A549 (cell line): ENCODE results near the gene THADA. TPM values are rescaled to one million over a fixed set of nuclear protein-coding genes. Genes with fewer than 3 reads are reported as not detected.
A peak's percentile ranks its signal among the peaks of the same experiment; 100 is the strongest.

Experiments
- ATAC-seq, 2 experiments: fragments of 200-7000 bp in 1 of 2; fragments of >200 bp in 1 of 2; cut with Nextera tagmentation in 1 of 2; cut with Tn5 transposase in 1 of 2; 3 replicates each; pipeline versions ENCODE4 v1.8.0 to v1.9.1; 2018 to 2020; ENCODE audit warnings: mild to moderate bottlenecking in 1 of 2, moderate library complexity in 1 of 2
- CTCF ChIA-PET: fragments of 300-600 bp; sonication (Branson Sonifier 250); formaldehyde crosslinking; extraction: SDS; loops from one replicate; lab custom pipeline; 2021; ENCODE audit warnings: antibody characterized with exemption, inconsistent platforms; lab: Yijun Ruan, JAX
- POLR2A ChIA-PET: fragments of 350-600 bp; formaldehyde crosslinking; extraction: SDS; loops from one replicate; lab custom pipeline; 2021; ENCODE audit warnings: antibody characterized with exemption, inconsistent platforms; lab: Yijun Ruan, JAX
- DNase-seq, 2 experiments: peaks; one replicate each; pipeline versions ENCODE4 v3.0.0 to v3.0.0-alpha.2; 2011 to 2016; ENCODE audit warnings: low read depth in 1 of 2, low spot score in 1 of 2
- FAIRE-seq: peaks from 2 replicates; lab custom pipeline; 2011; peaks lifted over from hg19 to GRCh38; lab: Jason Lieb, UNC
- H3K27ac ChIP-seq, 2 experiments: fragments of >200 bp; sonication (Bioruptor Twin); formaldehyde crosslinking; 3 replicates each; pipeline ENCODE4 v1.5.1; 2016 to 2017
- H3K4me1 ChIP-seq: fragments of >200 bp; sonication (Bioruptor Twin); formaldehyde crosslinking; 3 replicates; pipeline ENCODE4 v1.6.1; 2016
- H3K4me2 ChIP-seq: fragments of >200 bp; sonication (Bioruptor Twin); formaldehyde crosslinking; 3 replicates; pipeline ENCODE4 v1.6.1; 2016
- H3K4me3 ChIP-seq: fragments of >200 bp; sonication (Bioruptor Twin); formaldehyde crosslinking; 3 replicates; pipeline ENCODE4 v1.5.1; 2016
- H3K9me3 ChIP-seq: fragments of >200 bp; sonication (Bioruptor Twin); formaldehyde crosslinking; 3 replicates; pipeline ENCODE4 v1.6.1; 2016
- CHD2 ChIP-seq: fragments of 150-350 bp; IDR thresholded peaks from 2 replicates; pipeline ENCODE4 v1.6.1; 2014; ENCODE audit warnings: low read length; ENCODE audit not compliant: partially characterized antibody
- ESRRA ChIP-seq: fragments of 150-350 bp; IDR thresholded peaks from 2 replicates; pipeline ENCODE4 v1.6.1; 2014; ENCODE audit warnings: mild to moderate bottlenecking, low read length, borderline replicate concordance
- FOXS1 ChIP-seq: fragments of 250-450 bp; sonication (Bioruptor Pico); IDR thresholded peaks from 2 replicates; pipeline ENCODE4 v1.5.0; 2020; ENCODE audit warnings: mild to moderate bottlenecking, moderate library complexity
- HOXB13 ChIP-seq: fragments of 250-450 bp; sonication (Bioruptor Pico); IDR thresholded peaks from 2 replicates; pipeline ENCODE4 v1.5.0; 2020; ENCODE audit warnings: low read depth, mild to moderate bottlenecking, moderate library complexity
- KDM5A ChIP-seq: fragments of 200-600 bp; sonication (generic); IDR thresholded peaks from 2 replicates; pipeline ENCODE4 v1.6.1; 2016; ENCODE audit warnings: antibody characterized with exemption, mild to moderate bottlenecking
- NR3C1 ChIP-seq: fragments of >200 bp; sonication (Bioruptor Twin); formaldehyde crosslinking; IDR thresholded peaks from 3 replicates; pipeline ENCODE4 v1.6.1; 2017
- PHF8 ChIP-seq: fragments of 200-600 bp; sonication (generic); IDR thresholded peaks from 2 replicates; pipeline ENCODE4 v1.6.1; 2016; ENCODE audit warnings: low read depth, mild to moderate bottlenecking, antibody characterized with exemption, moderate library complexity, borderline replicate concordance
- POLR2A ChIP-seq: IDR thresholded peaks from 2 replicates; pipeline ENCODE4 v1.6.1; 2012; ENCODE audit warnings: mild to moderate bottlenecking, low read length
- RAD21 ChIP-seq, 2 experiments: fragments of >200 bp in 1 of 2; sonication (Bioruptor Twin) in 1 of 2; formaldehyde crosslinking in 1 of 2; IDR thresholded peaks in 1 of 2; conservative IDR thresholded peaks in 1 of 2; 2 replicates in 1 of 2; 3 replicates in 1 of 2; pipeline ENCODE4 v1.6.1; 2012 to 2018; ENCODE audit warnings: inconsistent platforms in 1 of 2
- RCOR1 ChIP-seq: fragments of 150-350 bp; IDR thresholded peaks from 2 replicates; pipeline ENCODE4 v1.6.1; 2014; ENCODE audit warnings: antibody characterized with exemption, low read length, low read depth
- SMC3 ChIP-seq: fragments of >200 bp; sonication (Bioruptor Twin); formaldehyde crosslinking; IDR thresholded peaks from 3 replicates; pipeline ENCODE4 v1.6.1; 2018; ENCODE audit warnings: inconsistent platforms
- SREBF2 ChIP-seq: fragments of 450-650 bp; IDR thresholded peaks from 2 replicates; pipeline ENCODE4 v1.6.1; 2014; ENCODE audit warnings: mild to moderate bottlenecking, moderate library complexity
- ZFP36 ChIP-seq: fragments of 450-650 bp; IDR thresholded peaks from 2 replicates; pipeline ENCODE4 v1.6.1; 2014; ENCODE audit warnings: borderline replicate concordance; ENCODE audit not compliant: partially characterized antibody
- ZNF302 ChIP-seq: fragments of 250-450 bp; sonication (Bioruptor Pico); IDR thresholded peaks from 2 replicates; pipeline ENCODE4 v1.9.0; 2021; ENCODE audit warnings: inconsistent platforms, mild to moderate bottlenecking, moderate library complexity
- ZSCAN20 ChIP-seq: fragments of 250-450 bp; sonication (Bioruptor Pico); IDR thresholded peaks from 2 replicates; pipeline ENCODE4 v1.8.0; 2022; ENCODE audit warnings: mild to moderate bottlenecking, moderate library complexity
- WGBS: methylation state at CpG from one replicate; pipeline ENCODE4 v1.1.6; 2017; ENCODE audit errors: missing lambda C conversion rate; 5-methylcytosine and 5-hydroxymethylcytosine counted together
- polyA plus RNA-seq, 4 experiments: library from polyadenylated mRNA; depleted of rRNA in 3 of 4; stranded (reverse); fragments of >200 nt; fragmentation: RNase III in 1 of 4; extraction: RNeasy Plus Mini Kit Qiagen cat#74134 plus additional on column Dnase treatment in 1 of 4; gene quantifications; 2 replicates in 3 of 4; 3 replicates in 1 of 4; pipeline ENCODE4 v1.2.3, GENCODE V29; 2011 to 2017
- TF ChIP-seq, protein P1 (sequence below): fragments of 450-650 bp; IDR thresholded peaks from 2 replicates; pipeline ENCODE4 v1.6.1; 2014; ENCODE audit warnings: antibody characterized with exemption
- TF ChIP-seq, protein P2 (sequence below): fragments of >200 bp; sonication (Bioruptor Twin); formaldehyde crosslinking; IDR thresholded peaks from 3 replicates; pipeline ENCODE4 v1.5.1; 2016

Gene THADA
- polyA plus RNA-seq, 2 of the 4 experiments (the other 2 are of a cell fraction) = 21.8 to 37.9 TPM

DNA sequence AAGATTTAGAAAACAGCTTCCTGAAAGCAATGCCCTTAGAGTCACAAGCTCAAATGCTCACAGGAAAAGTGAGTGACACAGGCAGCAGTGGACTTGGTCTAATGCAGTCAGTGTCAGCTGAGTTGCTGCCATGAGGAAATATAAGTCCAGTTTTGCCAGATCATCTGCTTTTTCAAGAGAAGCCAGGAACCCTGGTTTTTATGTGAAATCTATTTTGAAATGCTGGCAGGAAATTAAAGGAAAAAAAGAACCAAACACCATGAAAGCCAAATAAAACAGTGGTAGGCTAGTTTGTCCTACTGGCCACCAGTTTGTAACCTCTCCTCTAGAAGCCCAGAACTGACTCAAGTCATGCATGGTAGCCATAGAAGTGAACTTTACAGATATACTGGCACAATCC, 109.2 kb downstream of the THADA start:
- POLR2A ChIA-PET = no interaction called here
- Histone ChIP-seq H3K4me2 (no peak overlapping the region), H3K9me3 (no peaks in the 10 kb centered on the region), H3K27ac (no peak overlapping the region), H3K4me1 (peaks cover 20% of the 10 kb centered on the region), H3K4me3 (no peak overlapping the region)
- CTCF ChIA-PET = interaction anchor here (1.7 to 4.1 kb wide), 5 partner anchors 62 to 657 kb away, joined by 3 to 69 read pairs (median 43); no protein-coding TSS in a partner anchor
- no peak for TF ChIP-seq ZSCAN20
- no peak for TF ChIP-seq ESRRA
- no peak for TF ChIP-seq KDM5A
- TF ChIP-seq, protein P1, sequence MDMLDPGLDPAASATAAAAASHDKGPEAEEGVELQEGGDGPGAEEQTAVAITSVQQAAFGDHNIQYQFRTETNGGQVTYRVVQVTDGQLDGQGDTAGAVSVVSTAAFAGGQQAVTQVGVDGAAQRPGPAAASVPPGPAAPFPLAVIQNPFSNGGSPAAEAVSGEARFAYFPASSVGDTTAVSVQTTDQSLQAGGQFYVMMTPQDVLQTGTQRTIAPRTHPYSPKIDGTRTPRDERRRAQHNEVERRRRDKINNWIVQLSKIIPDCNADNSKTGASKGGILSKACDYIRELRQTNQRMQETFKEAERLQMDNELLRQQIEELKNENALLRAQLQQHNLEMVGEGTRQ = no peak
- TF ChIP-seq RCOR1 = no peak
- no peak for TF ChIP-seq PHF8
- no peak for TF ChIP-seq HOXB13
- no peak for TF ChIP-seq POLR2A
- no peak for TF ChIP-seq NR3C1
- DNase-seq (no peak), FAIRE-seq (no peak), ATAC-seq (no peak)

DNA sequence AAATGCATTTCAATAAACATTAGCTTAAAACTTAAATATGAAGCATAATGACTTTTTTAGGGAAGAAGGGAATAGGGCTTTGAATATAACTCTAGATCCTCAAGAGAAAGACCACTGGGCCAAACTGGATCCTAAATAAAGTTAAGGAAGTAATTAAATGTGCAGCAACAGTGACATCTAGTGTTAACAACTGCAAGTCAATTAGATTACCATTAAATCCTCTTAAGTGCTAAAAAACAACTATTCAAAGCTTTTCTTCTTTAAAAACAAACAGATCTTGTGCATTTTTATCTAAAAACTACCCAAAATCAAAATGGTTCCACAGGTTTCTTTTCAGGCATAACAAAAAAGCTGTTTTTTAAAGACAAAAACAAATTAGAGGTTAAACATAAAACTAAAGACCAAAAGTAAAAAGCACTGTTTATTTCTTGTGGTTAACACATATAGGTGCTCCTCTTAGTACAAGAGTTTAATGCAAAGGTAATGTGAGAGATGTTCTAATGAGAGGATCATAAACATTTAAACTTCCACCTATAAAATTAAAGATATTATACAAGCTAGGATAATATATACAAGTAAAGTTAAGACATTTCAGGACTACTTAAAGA, 111.4 kb downstream of the THADA start:
- Histone ChIP-seq H3K4me2 (peak overlapping the region; percentile 21), H3K4me3 (no peak overlapping the region), H3K9me3 (no peaks in the 10 kb centered on the region), H3K4me1 (peaks cover 22% of the 10 kb centered on the region), H3K27ac (peak overlapping the region in 1 of 2 experiments; percentile 46; a peak in 2 of 6 replicates)
- ChIA-PET CTCF (interaction anchor here (0.5 to 4.1 kb wide), 109 partner anchors 9 to 1010 kb away, joined by 3 to 74 read pairs (median 4); partner anchors contain the start of gene ZFP36L2), POLR2A (interaction anchor here (0.9 to 2.6 kb wide), 2 partner anchors 111 to 258 kb away, joined by 3 to 11 read pairs; partner anchors contain the start of genes THADA and ZFP36L2)
- FAIRE-seq = peak; percentile 81
- TF ChIP-seq, protein P2, sequence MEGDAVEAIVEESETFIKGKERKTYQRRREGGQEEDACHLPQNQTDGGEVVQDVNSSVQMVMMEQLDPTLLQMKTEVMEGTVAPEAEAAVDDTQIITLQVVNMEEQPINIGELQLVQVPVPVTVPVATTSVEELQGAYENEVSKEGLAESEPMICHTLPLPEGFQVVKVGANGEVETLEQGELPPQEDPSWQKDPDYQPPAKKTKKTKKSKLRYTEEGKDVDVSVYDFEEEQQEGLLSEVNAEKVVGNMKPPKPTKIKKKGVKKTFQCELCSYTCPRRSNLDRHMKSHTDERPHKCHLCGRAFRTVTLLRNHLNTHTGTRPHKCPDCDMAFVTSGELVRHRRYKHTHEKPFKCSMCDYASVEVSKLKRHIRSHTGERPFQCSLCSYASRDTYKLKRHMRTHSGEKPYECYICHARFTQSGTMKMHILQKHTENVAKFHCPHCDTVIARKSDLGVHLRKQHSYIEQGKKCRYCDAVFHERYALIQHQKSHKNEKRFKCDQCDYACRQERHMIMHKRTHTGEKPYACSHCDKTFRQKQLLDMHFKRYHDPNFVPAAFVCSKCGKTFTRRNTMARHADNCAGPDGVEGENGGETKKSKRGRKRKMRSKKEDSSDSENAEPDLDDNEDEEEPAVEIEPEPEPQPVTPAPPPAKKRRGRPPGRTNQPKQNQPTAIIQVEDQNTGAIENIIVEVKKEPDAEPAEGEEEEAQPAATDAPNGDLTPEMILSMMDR = peak; percentile 96
- peak; percentile 87 to 97 for TF ChIP-seq RAD21 (conservative IDR thresholded peaks at IDR 0.05 in 1 of 2, IDR thresholded peaks at IDR 0.05 in 1 of 2)
- TF ChIP-seq ZNF302 (CRISPR knock-in tag) = no peak
- peak; percentile 97 for TF ChIP-seq SMC3
- peak; percentile 15 to 85 for DNase-seq
- peak in 1 of 2 experiments; percentile 80; a peak in 3 of 6 replicates for ATAC-seq

DNA sequence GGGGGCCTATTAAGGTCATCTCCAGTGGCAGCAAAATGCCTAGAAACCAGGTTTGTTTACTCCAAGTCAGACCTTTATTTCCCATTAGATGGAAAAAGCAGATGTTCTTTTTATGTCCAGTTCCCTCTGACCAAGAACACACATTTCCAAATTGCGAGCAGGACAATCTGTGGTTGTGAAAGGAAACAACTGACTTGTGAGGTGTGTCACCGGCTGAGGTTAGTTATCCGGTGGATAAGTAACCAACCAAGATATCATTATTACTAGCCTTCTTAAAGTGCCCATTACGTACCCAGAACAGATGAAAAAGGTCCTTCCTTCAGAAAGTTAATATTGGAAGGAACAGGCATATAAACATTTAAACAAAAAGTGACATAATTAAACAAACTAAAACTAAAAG, 112.9 kb downstream of the THADA start:
- Histone ChIP-seq H3K27ac (peak overlapping the region; percentile 19 to 46; a peak in 4 of 6 replicates), H3K9me3 (no peaks in the 10 kb centered on the region), H3K4me2 (peak overlapping the region; percentile 21), H3K4me1 (peaks cover 37% of the 10 kb centered on the region), H3K4me3 (no peak overlapping the region)
- 26% methylated on average over 4 of the region's 4 CpGs for WGBS
- TF ChIP-seq CHD2 (no peak), SREBF2 (no peak), FOXS1 (CRISPR knock-in tag) (no peak), ZFP36 (no peak)
- ChIA-PET POLR2A (no interaction called here), CTCF (interaction anchor here (0.9 to 4.1 kb wide), 10 partner anchors 11 to 549 kb away, joined by 3 to 74 read pairs (median 16); partner anchors contain the start of gene ZFP36L2)
- DNase-seq (peak in 1 of 2 experiments; percentile 20), ATAC-seq (no peak), FAIRE-seq (no peak)
